ENCODE measurements around the gene FOLR3.

DNA sequence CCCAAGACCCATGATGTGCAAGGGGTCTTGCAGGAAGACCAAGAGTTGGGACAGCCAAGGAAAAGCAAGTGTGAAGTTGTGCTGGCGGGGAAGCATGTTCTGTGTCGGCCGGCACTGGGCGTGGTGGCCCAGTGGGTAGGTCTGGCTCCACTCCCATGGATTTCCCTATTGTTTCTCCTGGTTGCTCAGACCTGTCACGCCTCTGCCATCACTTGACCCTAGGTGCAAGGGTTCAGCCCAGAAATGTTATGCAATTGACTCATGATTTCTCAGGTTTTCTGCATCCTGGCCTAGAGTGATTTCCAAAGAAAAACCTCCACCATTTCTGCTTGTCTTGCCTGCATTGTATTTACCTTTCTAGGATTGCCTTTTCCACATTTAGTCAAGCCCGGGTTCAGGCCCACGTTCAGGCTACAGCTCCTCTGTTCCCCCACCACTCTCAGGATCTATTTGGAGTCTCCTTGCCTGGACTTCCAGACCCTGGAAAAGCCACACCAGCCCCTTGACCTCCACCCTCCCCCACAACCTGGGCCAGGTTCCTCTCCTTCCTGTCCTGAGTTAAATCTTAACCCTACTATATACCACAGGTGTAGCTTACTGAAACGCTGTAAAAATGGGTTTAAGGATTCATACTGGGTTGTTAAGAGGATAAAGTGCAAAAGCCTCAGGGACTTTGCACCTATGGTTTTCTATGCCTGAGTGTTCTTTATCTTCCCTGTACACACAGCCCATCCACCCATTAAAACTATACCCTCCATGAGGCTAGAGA, 39.0 kb downstream of the FOLR3 start:
- TF ChIP-seq, protein P1, sequence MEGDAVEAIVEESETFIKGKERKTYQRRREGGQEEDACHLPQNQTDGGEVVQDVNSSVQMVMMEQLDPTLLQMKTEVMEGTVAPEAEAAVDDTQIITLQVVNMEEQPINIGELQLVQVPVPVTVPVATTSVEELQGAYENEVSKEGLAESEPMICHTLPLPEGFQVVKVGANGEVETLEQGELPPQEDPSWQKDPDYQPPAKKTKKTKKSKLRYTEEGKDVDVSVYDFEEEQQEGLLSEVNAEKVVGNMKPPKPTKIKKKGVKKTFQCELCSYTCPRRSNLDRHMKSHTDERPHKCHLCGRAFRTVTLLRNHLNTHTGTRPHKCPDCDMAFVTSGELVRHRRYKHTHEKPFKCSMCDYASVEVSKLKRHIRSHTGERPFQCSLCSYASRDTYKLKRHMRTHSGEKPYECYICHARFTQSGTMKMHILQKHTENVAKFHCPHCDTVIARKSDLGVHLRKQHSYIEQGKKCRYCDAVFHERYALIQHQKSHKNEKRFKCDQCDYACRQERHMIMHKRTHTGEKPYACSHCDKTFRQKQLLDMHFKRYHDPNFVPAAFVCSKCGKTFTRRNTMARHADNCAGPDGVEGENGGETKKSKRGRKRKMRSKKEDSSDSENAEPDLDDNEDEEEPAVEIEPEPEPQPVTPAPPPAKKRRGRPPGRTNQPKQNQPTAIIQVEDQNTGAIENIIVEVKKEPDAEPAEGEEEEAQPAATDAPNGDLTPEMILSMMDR (conservative IDR thresholded peaks at IDR 0.05; ENCODE audit: low read length) = no peak
- no peak for TF ChIP-seq EZH2phosphoT487 (IDR thresholded peaks at IDR 0.05; ENCODE audit: borderline replicate concordance)

Data from Loucy (cell line).